Thoracic aorta (tissue), 2 donors: ENCODE results near the gene SLC4A11. TPM values are rescaled to one million over a fixed set of nuclear protein-coding genes. Genes with fewer than 3 reads are reported as not detected.

Experiments used
- ATAC-seq: fragments of 150-250 bp; one replicate; pipeline ENCODE4 v1.8.0; 2017; ENCODE audit warnings: low read depth; ENCODE audit not compliant: insufficient number of reproducible peaks, low FRiP score
- DNase-seq: peaks from one replicate; pipeline ENCODE4 v3.0.0-alpha.2; 2020; ENCODE audit warnings: low spot score
- H3K27ac ChIP-seq, 2 donors: fragments of 200-600 bp; sonication (generic); 1 replicate in 1 of 2; 2 replicates in 1 of 2; pipeline ENCODE4 v1.5.1; 2016; ENCODE audit warnings: mild to moderate bottlenecking in 2 of 2, moderate library complexity in 2 of 2
- H3K27me3 ChIP-seq: fragments of 200-600 bp; sonication (generic); replicated peaks from 2 replicates; pipeline ENCODE4 v1.6.0; 2016; ENCODE audit warnings: mild to moderate bottlenecking; ENCODE audit not compliant: insufficient read depth
- H3K36me3 ChIP-seq: fragments of 200-600 bp; sonication (generic); one replicate; pipeline ENCODE4 v1.5.1; 2016
- H3K4me1 ChIP-seq, 2 donors: fragments of 200-600 bp; sonication (generic); 1 replicate in 1 of 2; 2 replicates in 1 of 2; pipeline versions ENCODE4 v1.5.1 to v1.6.0; 2016; ENCODE audit warnings: low read depth in 2 of 2, mild to moderate bottlenecking in 1 of 2; ENCODE audit not compliant: control insufficient read depth in 1 of 2
- H3K4me3 ChIP-seq: fragments of 200-600 bp; sonication (generic); 2 replicates; pipeline ENCODE4 v1.5.1; 2016; ENCODE audit warnings: mild to moderate bottlenecking
- H3K9me3 ChIP-seq: fragments of 200-600 bp; sonication (generic); 2 replicates; pipeline ENCODE4 v1.5.1; 2016
- total RNA-seq, 2 donors: library from RNA; depleted of rRNA; stranded (reverse); fragments of >200 nt; gene quantifications; one replicate each; pipeline versions ENCODE4 v1.1.0 to v1.2.3, GENCODE V29; 2016
- TF ChIP-seq, protein P1 (sequence below): fragments of 200-600 bp; sonication (generic); IDR thresholded peaks from one replicate; pipeline ENCODE4 v1.5.1; 2019; ENCODE audit warnings: antibody characterized with exemption

SLC4A11 gene
- total RNA-seq, 2 donors from 2014 or later, result 0.27 TPM; not detected in 1

DNA sequence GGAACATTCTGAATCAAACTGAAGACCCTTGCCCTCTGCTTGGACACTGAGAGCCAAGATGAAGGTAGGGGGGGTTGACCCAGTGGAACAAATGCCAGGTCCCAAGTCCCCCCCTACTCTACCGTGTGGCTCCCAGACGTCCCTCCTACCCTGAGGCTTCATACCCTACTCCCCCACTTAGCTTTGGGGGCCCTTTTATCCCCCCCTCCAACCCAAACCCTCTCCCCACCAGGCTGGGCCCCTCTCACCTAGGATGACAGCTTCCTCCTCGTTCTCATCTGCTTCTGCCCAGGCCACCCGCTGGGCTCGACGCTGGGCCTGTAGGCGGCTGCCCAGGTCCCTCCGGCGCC is 36.0 kb downstream of the SLC4A11 start:
- Histone ChIP-seq H3K4me1 (peaks cover 3 to 15% of the 10 kb centered on the region in 2 donors), H3K9me3 (no peaks in the 10 kb centered on the region), H3K27me3 (no peaks in the 10 kb centered on the region), H3K4me3 (peak overlapping the region; percentile 84), H3K36me3 (peaks cover 18% of the 10 kb centered on the region), H3K27ac (peak overlapping the region; percentile 78 to 88)
- TF ChIP-seq, protein P1, sequence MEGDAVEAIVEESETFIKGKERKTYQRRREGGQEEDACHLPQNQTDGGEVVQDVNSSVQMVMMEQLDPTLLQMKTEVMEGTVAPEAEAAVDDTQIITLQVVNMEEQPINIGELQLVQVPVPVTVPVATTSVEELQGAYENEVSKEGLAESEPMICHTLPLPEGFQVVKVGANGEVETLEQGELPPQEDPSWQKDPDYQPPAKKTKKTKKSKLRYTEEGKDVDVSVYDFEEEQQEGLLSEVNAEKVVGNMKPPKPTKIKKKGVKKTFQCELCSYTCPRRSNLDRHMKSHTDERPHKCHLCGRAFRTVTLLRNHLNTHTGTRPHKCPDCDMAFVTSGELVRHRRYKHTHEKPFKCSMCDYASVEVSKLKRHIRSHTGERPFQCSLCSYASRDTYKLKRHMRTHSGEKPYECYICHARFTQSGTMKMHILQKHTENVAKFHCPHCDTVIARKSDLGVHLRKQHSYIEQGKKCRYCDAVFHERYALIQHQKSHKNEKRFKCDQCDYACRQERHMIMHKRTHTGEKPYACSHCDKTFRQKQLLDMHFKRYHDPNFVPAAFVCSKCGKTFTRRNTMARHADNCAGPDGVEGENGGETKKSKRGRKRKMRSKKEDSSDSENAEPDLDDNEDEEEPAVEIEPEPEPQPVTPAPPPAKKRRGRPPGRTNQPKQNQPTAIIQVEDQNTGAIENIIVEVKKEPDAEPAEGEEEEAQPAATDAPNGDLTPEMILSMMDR, result no peak
- DNase-seq (no peak), ATAC-seq (no peak)

DNA sequence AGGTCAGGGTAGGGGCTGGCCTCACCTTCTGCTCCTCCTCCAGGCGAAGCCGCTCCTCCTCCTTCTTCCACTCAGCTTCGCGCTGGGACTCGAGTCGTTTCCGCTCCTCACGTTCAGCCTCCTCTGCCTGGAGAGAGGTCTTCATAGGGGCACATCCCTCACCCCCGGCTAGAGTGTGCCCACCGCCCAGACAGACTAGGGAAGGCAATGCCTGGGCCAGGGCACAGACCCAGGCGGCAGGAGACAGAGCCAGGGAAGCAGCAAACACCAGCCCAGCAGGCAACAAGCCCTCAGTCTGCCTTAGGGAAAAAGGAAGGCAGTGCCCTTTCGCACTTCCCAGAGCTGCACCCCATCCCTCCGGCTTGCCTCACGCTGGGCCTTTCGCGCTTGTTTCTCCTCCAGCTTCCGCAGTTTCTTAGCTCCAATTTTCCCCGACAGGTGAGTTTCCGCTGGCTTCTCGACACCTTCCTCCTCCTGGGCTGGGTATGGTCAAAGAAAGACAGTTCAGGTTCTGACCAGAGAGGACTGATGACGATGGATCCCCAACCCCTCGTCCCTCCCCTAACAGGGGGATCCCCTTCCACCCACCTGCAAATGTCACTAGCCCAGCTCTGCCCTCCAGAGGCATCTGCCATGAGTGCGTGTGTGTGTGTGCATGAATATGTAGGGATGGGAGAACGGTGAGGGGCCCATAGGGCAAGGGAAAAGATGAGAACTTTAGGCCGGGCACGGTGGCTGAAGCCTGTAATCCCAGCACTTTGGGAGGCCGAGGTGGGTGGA is 38.8 kb downstream of the SLC4A11 start:
- no peak for ATAC-seq
- H3K4me1 ChIP-seq, result peaks cover 3 to 15% of the 10 kb centered on the region in 2 donors
- no peak for DNase-seq
- H3K27ac ChIP-seq, result no peak overlapping the region
- H3K4me3 ChIP-seq, result no peak overlapping the region
- H3K9me3 ChIP-seq, result no peaks in the 10 kb centered on the region
- H3K27me3 ChIP-seq, result no peaks in the 10 kb centered on the region
- TF ChIP-seq, protein P1, result no peak
- H3K36me3 ChIP-seq, result peaks cover 33% of the 10 kb centered on the region

DNA sequence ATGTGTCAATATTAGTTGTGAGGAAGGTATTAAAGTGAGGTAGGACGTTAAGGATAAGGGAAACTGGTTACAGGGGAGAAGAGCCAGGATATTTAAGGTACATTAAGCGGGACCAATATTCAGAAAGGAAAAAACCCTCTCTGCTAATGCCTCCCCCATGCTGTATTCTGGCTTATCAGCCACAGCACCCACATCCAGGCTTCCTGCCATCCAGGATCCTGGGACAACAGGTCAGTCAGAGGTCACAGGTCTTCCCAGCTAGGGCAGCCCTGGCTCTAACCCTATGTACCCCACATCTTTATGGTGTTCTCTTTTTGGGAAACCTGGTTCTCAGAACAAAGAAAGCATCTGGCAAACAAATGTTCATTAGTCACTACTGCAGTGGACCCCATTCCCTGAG is 39.8 kb downstream of the SLC4A11 start:
- no peak overlapping the region for H3K4me3 ChIP-seq
- no peaks in the 10 kb centered on the region for H3K27me3 ChIP-seq
- TF ChIP-seq, protein P1, result no peak
- H3K9me3 ChIP-seq, result no peaks in the 10 kb centered on the region
- no peak for ATAC-seq
- peaks cover 3 to 15% of the 10 kb centered on the region in 2 donors for H3K4me1 ChIP-seq
- DNase-seq, result no peak
- H3K27ac ChIP-seq, result no peak overlapping the region
- H3K36me3 ChIP-seq, result peaks cover 43% of the 10 kb centered on the region

DNA sequence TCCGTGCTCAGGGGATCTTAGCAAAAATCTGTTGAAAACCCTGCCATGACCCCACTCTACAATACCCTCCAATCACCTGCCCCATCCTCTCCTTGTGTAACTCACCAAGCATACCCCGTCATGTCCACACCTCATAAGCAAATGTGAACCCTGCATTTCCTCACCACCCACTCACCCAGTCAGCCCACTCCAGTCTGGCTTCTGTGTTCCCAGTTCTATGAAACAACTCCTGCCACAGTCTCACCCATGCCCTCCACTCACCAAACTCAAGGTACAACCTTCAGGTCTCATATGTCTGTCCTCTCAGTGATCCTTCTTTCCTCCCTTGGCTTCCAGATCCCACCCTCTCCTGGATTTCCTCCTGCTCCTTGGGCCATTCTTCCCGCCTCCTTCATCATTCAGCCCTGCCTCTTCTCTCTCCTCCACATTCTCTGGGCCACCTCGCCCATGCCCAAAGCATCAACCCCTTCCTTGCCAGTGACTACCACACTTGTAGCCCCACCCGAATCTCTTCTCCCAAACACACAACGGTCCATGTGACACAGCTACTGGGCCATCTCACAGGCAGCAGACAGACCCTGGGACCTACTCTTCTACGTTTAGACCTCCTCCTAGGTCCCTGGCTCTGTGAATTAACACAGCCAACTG is 43.3 kb downstream of the SLC4A11 start:
- no peak for DNase-seq
- Histone ChIP-seq H3K36me3 (peaks cover 78% of the 10 kb centered on the region), H3K4me3 (no peak overlapping the region)

More for the DNA sequence above, 43.3 kb downstream of the SLC4A11 start:
- TF ChIP-seq, protein P1, result no peak
- no peaks in the 10 kb centered on the region for H3K27me3 ChIP-seq
- no peaks in the 10 kb centered on the region for H3K9me3 ChIP-seq
- no peak for ATAC-seq
- H3K4me1 ChIP-seq, result no peaks in the 10 kb centered on the region
- no peak overlapping the region for H3K27ac ChIP-seq
